ENCODE data around the gene NELL1.

- TF ChIP-seq PATZ1 (CRISPR knock-in tag; IDR thresholded peaks at IDR 0.05; ENCODE audit: borderline replicate concordance) (no peak), ZC3H10 (CRISPR knock-in tag; IDR thresholded peaks at IDR 0.05) (no peak), RARB (CRISPR knock-in tag; IDR thresholded peaks at IDR 0.05) (no peak), ARNTL (CRISPR knock-in tag; IDR thresholded peaks at IDR 0.05; ENCODE audit: borderline replicate concordance, low read depth) (no peak), ISL1 (CRISPR knock-in tag; IDR thresholded peaks at IDR 0.05) (no peak), TCF4 (CRISPR knock-in tag; IDR thresholded peaks at IDR 0.05; ENCODE audit: borderline replicate concordance) (no peak), ZNF8 (CRISPR knock-in tag; IDR thresholded peaks at IDR 0.05) (no peak), ZNF70 (CRISPR knock-in tag; IDR thresholded peaks at IDR 0.05) (no peak)
These were observed 264.6 kb downstream of the NELL1 start for GRCh38 chr11:20933958-20934357.

All from SK-N-SH treated with all-trans-retinoic acid at 6 μM for 48 hours (cell line).